Measurements from ENCODE around the gene CTNNA3.
"Not testable (repeated sequence)": the region's sequence is repeated elsewhere in the genome, so short reads cannot be mapped to it uniquely, and the experiment has no call there.

CTNNA3 gene

GRCh38 chr10:66365686-66366085, 1330.3 kb downstream of the CTNNA3 start:
- DNase-seq (ENCODE audit: low spot score): no peak
- in situ Hi-C loops (cut with MboI; ENCODE audit: low sequenced_read_pairs, unreplicated experiment): no loop called here
- no peak for TF ChIP-seq CTCF (IDR thresholded peaks at IDR 0.05; ENCODE audit: borderline replicate concordance, control extremely low read depth, extremely low read depth, insufficient read depth, missing control alignments)

GRCh38 chr10:66362522-66362921, 1333.5 kb downstream of the CTNNA3 start:
- TF ChIP-seq CTCF (IDR thresholded peaks at IDR 0.05; ENCODE audit: borderline replicate concordance, control extremely low read depth, extremely low read depth, insufficient read depth, missing control alignments): no peak
- no peak for DNase-seq (ENCODE audit: low spot score)
- in situ Hi-C loops (cut with MboI; ENCODE audit: low sequenced_read_pairs, unreplicated experiment): no loop called here

- DNase-seq (ENCODE audit: low spot score); in situ Hi-C loops (cut with MboI; ENCODE audit: low sequenced_read_pairs, unreplicated experiment): not testable (repeated sequence)
Observed at GRCh38 chr10:66353822-66354221, 1342.2 kb downstream of the CTNNA3 start.

GRCh38 chr10:66353422-66353821, 1342.6 kb downstream of the CTNNA3 start:
- DNase-seq (ENCODE audit: low spot score): no peak
- in situ Hi-C loops (cut with MboI; ENCODE audit: low sequenced_read_pairs, unreplicated experiment): no loop called here
- no peak for TF ChIP-seq CTCF (IDR thresholded peaks at IDR 0.05; ENCODE audit: borderline replicate concordance, control extremely low read depth, extremely low read depth, insufficient read depth, missing control alignments)

- TF ChIP-seq CTCF (IDR thresholded peaks at IDR 0.05; ENCODE audit: borderline replicate concordance, control extremely low read depth, extremely low read depth, insufficient read depth, missing control alignments): no peak
- no peak for DNase-seq (ENCODE audit: low spot score)
- in situ Hi-C loops (cut with MboI; ENCODE audit: low sequenced_read_pairs, unreplicated experiment): no loop called here
Observed at GRCh38 chr10:66350622-66351399, 1345.2 kb downstream of the CTNNA3 start.

GRCh38 chr10:66349726-66350125, 1346.3 kb downstream of the CTNNA3 start:
- DNase-seq (ENCODE audit: low spot score): no peak
- in situ Hi-C loops (cut with MboI; ENCODE audit: low sequenced_read_pairs, unreplicated experiment): no loop called here
- TF ChIP-seq CTCF (IDR thresholded peaks at IDR 0.05; ENCODE audit: borderline replicate concordance, control extremely low read depth, extremely low read depth, insufficient read depth, missing control alignments): no peak

- in situ Hi-C loops (cut with MboI; ENCODE audit: low sequenced_read_pairs, unreplicated experiment): no loop called here
- DNase-seq (ENCODE audit: low spot score): no peak
- no peak for TF ChIP-seq CTCF (IDR thresholded peaks at IDR 0.05; ENCODE audit: borderline replicate concordance, control extremely low read depth, extremely low read depth, insufficient read depth, missing control alignments)
Observed at GRCh38 chr10:66349076-66349475, 1346.9 kb downstream of the CTNNA3 start.

Data from GM13976 (cell line).